ENCODE data around the gene TDRD7.

The TDRD7 gene

DNA sequence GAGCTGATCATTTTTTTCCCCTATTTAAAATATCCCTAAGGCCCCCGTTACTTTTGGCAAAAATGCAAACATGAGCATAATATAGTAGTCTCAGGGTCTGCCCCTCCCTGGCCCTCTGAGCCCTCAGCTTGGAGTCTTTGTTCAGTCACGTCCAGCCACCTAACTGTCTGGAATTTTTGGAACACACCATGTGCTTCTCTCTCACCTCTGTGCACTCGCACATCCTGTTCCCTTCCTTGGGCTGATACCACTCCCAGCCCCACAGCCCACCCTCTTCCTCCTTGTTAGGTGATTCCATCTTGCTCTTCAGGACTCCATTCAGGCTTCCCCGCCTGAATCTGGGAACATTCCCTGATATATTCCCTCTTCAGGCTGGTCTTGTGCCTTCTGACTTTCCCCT, 16.0 kb downstream of the TDRD7 start:
- TF ChIP-seq, protein P1, sequence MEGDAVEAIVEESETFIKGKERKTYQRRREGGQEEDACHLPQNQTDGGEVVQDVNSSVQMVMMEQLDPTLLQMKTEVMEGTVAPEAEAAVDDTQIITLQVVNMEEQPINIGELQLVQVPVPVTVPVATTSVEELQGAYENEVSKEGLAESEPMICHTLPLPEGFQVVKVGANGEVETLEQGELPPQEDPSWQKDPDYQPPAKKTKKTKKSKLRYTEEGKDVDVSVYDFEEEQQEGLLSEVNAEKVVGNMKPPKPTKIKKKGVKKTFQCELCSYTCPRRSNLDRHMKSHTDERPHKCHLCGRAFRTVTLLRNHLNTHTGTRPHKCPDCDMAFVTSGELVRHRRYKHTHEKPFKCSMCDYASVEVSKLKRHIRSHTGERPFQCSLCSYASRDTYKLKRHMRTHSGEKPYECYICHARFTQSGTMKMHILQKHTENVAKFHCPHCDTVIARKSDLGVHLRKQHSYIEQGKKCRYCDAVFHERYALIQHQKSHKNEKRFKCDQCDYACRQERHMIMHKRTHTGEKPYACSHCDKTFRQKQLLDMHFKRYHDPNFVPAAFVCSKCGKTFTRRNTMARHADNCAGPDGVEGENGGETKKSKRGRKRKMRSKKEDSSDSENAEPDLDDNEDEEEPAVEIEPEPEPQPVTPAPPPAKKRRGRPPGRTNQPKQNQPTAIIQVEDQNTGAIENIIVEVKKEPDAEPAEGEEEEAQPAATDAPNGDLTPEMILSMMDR (IDR thresholded peaks at IDR 0.05; ENCODE audit: low read length): no peak
- TF ChIP-seq EZH2 (IDR thresholded peaks at IDR 0.05; ENCODE audit: borderline replicate concordance, low read length): no peak
- Histone ChIP-seq H3K9me3 (ENCODE audit: low read length) (no peaks in the 10 kb centered on the region), H3F3A (ENCODE audit: insufficient read depth, low read length) (no peaks in the 10 kb centered on the region), H2AFZ (ENCODE audit: low read length) (no peak overlapping the region), H3K4me3 (ENCODE audit: low read depth, low read length, poor library complexity, severe bottlenecking) (no peak overlapping the region), H3K4me2 (ENCODE audit: low read length) (no peak overlapping the region), H3K79me2 (ENCODE audit: insufficient read depth, low read length) (no peaks in the 10 kb centered on the region), H3K9me2 (ENCODE audit: low read depth, low read length) (no peaks in the 10 kb centered on the region), H3K27ac (ENCODE audit: low read depth, low read length, poor library complexity, severe bottlenecking) (no peak overlapping the region), H4K20me1 (ENCODE audit: insufficient read depth, low read length) (no peaks in the 10 kb centered on the region), H3K27me3 (ENCODE audit: insufficient read depth, low read length) (no peaks in the 10 kb centered on the region), H3K36me3 (ENCODE audit: insufficient read depth, low read length) (no peaks in the 10 kb centered on the region; the same call in 1 of the 2 replicates), H3K4me1 (ENCODE audit: insufficient read depth, low read length, severe bottlenecking) (no peaks in the 10 kb centered on the region), H3K9ac (ENCODE audit: low read length) (no peak overlapping the region)

GRCh38 chr9:97430316-97431043, 18.6 kb downstream of the TDRD7 start:
- Histone ChIP-seq H3K27ac (ENCODE audit: low read depth, low read length, poor library complexity, severe bottlenecking) (no peak overlapping the region), H3K36me3 (ENCODE audit: insufficient read depth, low read length) (no peaks in the 10 kb centered on the region), H3K4me3 (ENCODE audit: low read depth, low read length, poor library complexity, severe bottlenecking) (no peak overlapping the region)

DNA sequence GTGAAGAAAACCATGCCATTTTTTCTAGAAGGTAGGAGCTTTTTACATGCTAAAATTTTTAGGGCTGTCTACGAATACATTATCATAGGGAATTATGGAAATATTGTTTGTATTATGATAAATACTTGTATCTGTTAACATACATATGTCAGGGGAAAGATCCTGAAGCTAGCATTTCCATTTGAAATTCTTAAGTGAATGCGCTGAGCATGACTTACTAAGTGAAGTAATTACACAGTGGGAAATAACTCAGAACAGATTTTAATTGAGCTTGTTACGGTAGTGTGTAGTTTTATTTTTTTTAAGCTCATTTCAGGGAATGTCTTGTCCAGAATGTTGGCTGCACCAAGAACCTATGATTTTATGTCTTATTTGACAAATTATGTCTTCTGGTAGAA, 19.1 kb downstream of the TDRD7 start:
- Histone ChIP-seq H3K4me2 (ENCODE audit: low read length) (no peak overlapping the region), H3K9me2 (ENCODE audit: low read depth, low read length) (no peaks in the 10 kb centered on the region), H3K4me3 (ENCODE audit: low read depth, low read length, poor library complexity, severe bottlenecking) (no peak overlapping the region), H2AFZ (ENCODE audit: low read length) (no peak overlapping the region), H3F3A (ENCODE audit: insufficient read depth, low read length) (no peaks in the 10 kb centered on the region), H3K36me3 (ENCODE audit: insufficient read depth, low read length) (no peaks in the 10 kb centered on the region), H3K27ac (ENCODE audit: low read depth, low read length, poor library complexity, severe bottlenecking) (no peak overlapping the region), H3K9me3 (ENCODE audit: low read length) (no peaks in the 10 kb centered on the region), H4K20me1 (ENCODE audit: insufficient read depth, low read length) (no peaks in the 10 kb centered on the region), H3K27me3 (ENCODE audit: insufficient read depth, low read length) (no peaks in the 10 kb centered on the region), H3K9ac (ENCODE audit: low read length) (no peak overlapping the region), H3K79me2 (ENCODE audit: insufficient read depth, low read length) (no peaks in the 10 kb centered on the region), H3K4me1 (ENCODE audit: insufficient read depth, low read length, severe bottlenecking) (no peaks in the 10 kb centered on the region)
- TF ChIP-seq EZH2 (IDR thresholded peaks at IDR 0.05; ENCODE audit: borderline replicate concordance, low read length): no peak
- TF ChIP-seq, protein P1 (IDR thresholded peaks at IDR 0.05; ENCODE audit: low read length): no peak

More at GRCh38 chr9:97430316-97431043, 18.6 kb downstream of the TDRD7 start:
- no peak overlapping the region for H3K9ac ChIP-seq (ENCODE audit: low read length)
- no peaks in the 10 kb centered on the region for H3K9me3 ChIP-seq (ENCODE audit: low read length)
- H4K20me1 ChIP-seq (ENCODE audit: insufficient read depth, low read length): no peaks in the 10 kb centered on the region
- H3K79me2 ChIP-seq (ENCODE audit: insufficient read depth, low read length): no peaks in the 10 kb centered on the region
- H3K4me1 ChIP-seq (ENCODE audit: insufficient read depth, low read length, severe bottlenecking): no peaks in the 10 kb centered on the region
- no peak overlapping the region for H2AFZ ChIP-seq (ENCODE audit: low read length)
- no peak overlapping the region for H3K4me2 ChIP-seq (ENCODE audit: low read length)
- H3F3A ChIP-seq (ENCODE audit: insufficient read depth, low read length): no peaks in the 10 kb centered on the region
- TF ChIP-seq, protein P1 (IDR thresholded peaks at IDR 0.05; ENCODE audit: low read length): no peak
- H3K9me2 ChIP-seq (ENCODE audit: low read depth, low read length): no peaks in the 10 kb centered on the region
- no peaks in the 10 kb centered on the region for H3K27me3 ChIP-seq (ENCODE audit: insufficient read depth, low read length)

Data from OCI-LY1 (cell line).